HCT116 (cell line): ENCODE results near the gene LCLAT1. TPM values are rescaled to one million over a fixed set of nuclear protein-coding genes. Genes with fewer than 3 reads are reported as not detected.

ENCODE experiments used
- ATAC-seq: fragments of 200-7000 bp; cut with Tn5 transposase; 2 replicates; pipeline ENCODE4 v1.9.1; 2020; ENCODE audit warnings: mild to moderate bottlenecking, moderate library complexity
- BruUV-seq: library from RNA; stranded (reverse); fragments of 400-500 nt; replicated peaks from 2 replicates; lab custom pipeline; 2021; lab: Mats Ljungman, UMichigan
- CTCF ChIA-PET: fragments of 300-600 bp; sonication (Branson Sonifier 250); formaldehyde crosslinking; loops from one replicate; lab custom pipeline; 2021; ENCODE audit warnings: antibody characterized with exemption; lab: Charles Lee
- POLR2A ChIA-PET: fragments of 300-600, 350-600 bp; sonication (Branson Sonifier 250); formaldehyde crosslinking; loops from one replicate; lab custom pipeline; 2021; ENCODE audit warnings: antibody characterized with exemption; lab: Charles Lee
- RAD21 ChIA-PET, 2 experiments: fragments of 300-600 bp; sonication (Branson Sonifier 250); formaldehyde crosslinking; loops; one replicate each; lab custom pipeline; 2023; ENCODE audit warnings: low total read pairs in 2 of 2; ENCODE audit not compliant: uncharacterized antibody in 2 of 2, unreplicated experiment in 2 of 2, low non-redundant PET in 1 of 2; lab: Charles Lee
- DNase-seq: peaks from one replicate; pipeline ENCODE4 v3.0.0-alpha.2; 2010; ENCODE audit warnings: low read depth, low spot score
- H2AFZ ChIP-seq: fragments of 200-600 bp; shearing (Covaris generic), sonication (generic); 2 replicates; pipeline ENCODE4 v1.6.1; 2017; ENCODE audit warnings: low read depth, mixed run types, mixed read lengths, antibody characterized with exemption, low read length; ENCODE audit not compliant: poor library complexity, severe bottlenecking
- H3K27ac ChIP-seq: 2 replicates; pipeline ENCODE4 v1.5.1; 2012; ENCODE audit warnings: low read depth, low read length
- H3K27me3 ChIP-seq: fragments of 200-600 bp; sonication (generic); 2 replicates; pipeline ENCODE4 v1.6.1; 2016; ENCODE audit warnings: mixed run types, low read length, mixed read lengths; ENCODE audit not compliant: insufficient read depth
- H3K36me3 ChIP-seq, 2 experiments: fragments of 200-500 bp in 1 of 2; fragments of 200-600 bp in 1 of 2; sonication (Bioruptor generic) in 1 of 2; sonication (generic) in 1 of 2; 2 replicates each; pipeline versions ENCODE4 v1.5.1 to v1.6.1; 2014 to 2016; ENCODE audit warnings: low read length in 2 of 2, inconsistent platforms in 1 of 2, mixed read lengths in 1 of 2, mixed run types in 1 of 2; ENCODE audit not compliant: insufficient read depth in 2 of 2, control insufficient read depth in 1 of 2
- H3K4me1 ChIP-seq, 2 experiments: fragments of 200-600 bp in 1 of 2; sonication (generic) in 1 of 2; 2 replicates each; pipeline versions ENCODE4 v1.5.1 to v1.6.1; 2012 to 2017; ENCODE audit warnings: low read length in 2 of 2, inconsistent platforms in 1 of 2, mild to moderate bottlenecking in 1 of 2, mixed read lengths in 1 of 2, mixed run types in 1 of 2, moderate library complexity in 1 of 2; ENCODE audit not compliant: insufficient read depth in 2 of 2, control insufficient read depth in 1 of 2
- H3K4me2 ChIP-seq: fragments of 200-600 bp; sonication (generic); 2 replicates; pipeline ENCODE4 v1.6.1; 2017; ENCODE audit warnings: mixed run types, low read length, mixed read lengths
- H3K4me3 ChIP-seq, 2 experiments: fragments of 200-600 bp in 1 of 2; sonication (generic) in 1 of 2; replicated peaks in 1 of 2; 2 replicates each; pipeline ENCODE4 v1.5.1; 2011 to 2016; ENCODE audit warnings: low read length in 2 of 2, control low read depth in 1 of 2, low read depth in 1 of 2, mild to moderate bottlenecking in 1 of 2, mixed read lengths in 1 of 2, mixed run types in 1 of 2
- H3K79me2 ChIP-seq: fragments of 200-600 bp; sonication (generic); 2 replicates; pipeline ENCODE4 v1.6.1; 2017; ENCODE audit warnings: mild to moderate bottlenecking, mixed run types, low read length, moderate library complexity, mixed read lengths; ENCODE audit not compliant: insufficient read depth
- H3K9ac ChIP-seq: fragments of 200-600 bp; sonication (generic); 2 replicates; pipeline ENCODE4 v1.6.1; 2016; ENCODE audit warnings: low read length, mixed read lengths
- H3K9me2 ChIP-seq: fragments of 200-600 bp; sonication (generic), shearing (Covaris generic); 2 replicates; pipeline ENCODE4 v1.6.1; 2017; ENCODE audit warnings: mixed run types, mild to moderate bottlenecking, moderate library complexity; ENCODE audit not compliant: insufficient read depth
- H3K9me3 ChIP-seq, 2 experiments: fragments of 200-500 bp in 1 of 2; fragments of 200-600 bp in 1 of 2; sonication (Bioruptor generic) in 1 of 2; sonication (generic) in 1 of 2; 2 replicates each; pipeline ENCODE4 v1.6.1; 2014 to 2017; ENCODE audit warnings: low read length in 2 of 2, mixed read lengths in 2 of 2, inconsistent platforms in 1 of 2, low read depth in 1 of 2, mild to moderate bottlenecking in 1 of 2, mixed run types in 1 of 2, moderate library complexity in 1 of 2; ENCODE audit not compliant: control insufficient read depth in 1 of 2, insufficient read depth in 1 of 2
- H4K20me1 ChIP-seq: fragments of 200-600 bp; sonication (generic), shearing (Covaris generic); 2 replicates; pipeline ENCODE4 v1.6.1; 2017; ENCODE audit warnings: mixed run types, mild to moderate bottlenecking, moderate library complexity; ENCODE audit not compliant: insufficient read depth
- CEBPB ChIP-seq: IDR thresholded peaks from 2 replicates; pipeline ENCODE4 v1.6.1; 2012; ENCODE audit warnings: low read depth
- ELF1 ChIP-seq: IDR thresholded peaks from 2 replicates; pipeline ENCODE4 v1.6.1; 2012; ENCODE audit warnings: low read depth, borderline replicate concordance
- POLR2A ChIP-seq: IDR thresholded peaks from 2 replicates; pipeline ENCODE4 v1.7.0; 2011; ENCODE audit warnings: borderline replicate concordance; ENCODE audit not compliant: insufficient read depth, insufficient read length; ENCODE audit errors: extremely low read depth
- POLR2AphosphoS5 ChIP-seq: IDR thresholded peaks from 2 replicates; pipeline ENCODE4 v1.6.1; 2011; ENCODE audit warnings: mild to moderate bottlenecking, low read depth, low read length, moderate library complexity
- RAD21 ChIP-seq: IDR thresholded peaks from 2 replicates; pipeline ENCODE4 v1.6.1; 2012; ENCODE audit warnings: low read depth, mild to moderate bottlenecking
- YY1 ChIP-seq: IDR thresholded peaks from 2 replicates; pipeline ENCODE4 v1.6.1; 2011; ENCODE audit warnings: low read length, low read depth, moderate library complexity, mild to moderate bottlenecking; ENCODE audit not compliant: insufficient replicate concordance; ENCODE audit errors: extremely low read depth
- ZFX ChIP-seq: fragments of 450-650 bp; IDR thresholded peaks from 2 replicates; pipeline ENCODE4 v1.6.1; 2017
- intact Hi-C: fragments of 100-400 bp; cut with micrococcal nuclease; formaldehyde crosslinking; loops from 2 replicates; pipeline ENCODE4 v1.10.0; 2022
- total RNA-seq: library from RNA; stranded (reverse); gene quantifications from one replicate; pipeline ENCODE4 v1.2.1, GENCODE V29; 2021; ENCODE audit not compliant: unreplicated experiment
- TF ChIP-seq, protein P1 (sequence below): IDR thresholded peaks from 2 replicates; pipeline ENCODE4 v1.6.1; 2012; ENCODE audit warnings: low read depth
- TF ChIP-seq, protein P2 (sequence below): IDR thresholded peaks from 2 replicates; pipeline ENCODE4 v1.6.1; 2012

LCLAT1 gene
- total RNA-seq, 1 experiment from 2014 or later = 36.2 TPM

DNA sequence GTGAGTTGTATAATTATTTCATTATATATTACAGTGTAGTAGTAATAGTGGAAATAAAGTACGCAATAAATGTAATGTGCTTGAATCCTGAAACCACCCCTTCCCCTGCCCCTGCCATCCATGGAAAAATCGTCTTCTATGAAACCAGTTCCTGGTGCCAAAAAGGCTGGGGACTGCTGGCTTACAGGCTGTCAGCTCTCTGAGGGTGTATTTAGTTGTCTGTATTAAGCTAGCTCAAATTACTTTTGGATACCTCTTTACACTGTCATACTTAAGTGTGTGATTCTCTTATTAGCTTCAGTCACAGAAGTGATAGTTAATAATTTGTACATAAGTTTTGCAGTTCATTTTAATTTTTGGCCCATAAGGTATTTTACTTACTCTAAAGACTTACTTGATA lies 29.6 kb downstream of the LCLAT1 start:
- DNase-seq = no peak
- Histone ChIP-seq H4K20me1 (peaks cover 14% of the 10 kb centered on the region; the same call in 1 of the 2 replicates), H3K27me3 (no peaks in the 10 kb centered on the region)
- POLR2A ChIA-PET = no interaction called here
- TF ChIP-seq ZFX (no peak), ELF1 (no peak), CEBPB (no peak), RAD21 (no peak), YY1 (no peak), POLR2AphosphoS5 (no peak), POLR2A (no peak)
- TF ChIP-seq, protein P1, sequence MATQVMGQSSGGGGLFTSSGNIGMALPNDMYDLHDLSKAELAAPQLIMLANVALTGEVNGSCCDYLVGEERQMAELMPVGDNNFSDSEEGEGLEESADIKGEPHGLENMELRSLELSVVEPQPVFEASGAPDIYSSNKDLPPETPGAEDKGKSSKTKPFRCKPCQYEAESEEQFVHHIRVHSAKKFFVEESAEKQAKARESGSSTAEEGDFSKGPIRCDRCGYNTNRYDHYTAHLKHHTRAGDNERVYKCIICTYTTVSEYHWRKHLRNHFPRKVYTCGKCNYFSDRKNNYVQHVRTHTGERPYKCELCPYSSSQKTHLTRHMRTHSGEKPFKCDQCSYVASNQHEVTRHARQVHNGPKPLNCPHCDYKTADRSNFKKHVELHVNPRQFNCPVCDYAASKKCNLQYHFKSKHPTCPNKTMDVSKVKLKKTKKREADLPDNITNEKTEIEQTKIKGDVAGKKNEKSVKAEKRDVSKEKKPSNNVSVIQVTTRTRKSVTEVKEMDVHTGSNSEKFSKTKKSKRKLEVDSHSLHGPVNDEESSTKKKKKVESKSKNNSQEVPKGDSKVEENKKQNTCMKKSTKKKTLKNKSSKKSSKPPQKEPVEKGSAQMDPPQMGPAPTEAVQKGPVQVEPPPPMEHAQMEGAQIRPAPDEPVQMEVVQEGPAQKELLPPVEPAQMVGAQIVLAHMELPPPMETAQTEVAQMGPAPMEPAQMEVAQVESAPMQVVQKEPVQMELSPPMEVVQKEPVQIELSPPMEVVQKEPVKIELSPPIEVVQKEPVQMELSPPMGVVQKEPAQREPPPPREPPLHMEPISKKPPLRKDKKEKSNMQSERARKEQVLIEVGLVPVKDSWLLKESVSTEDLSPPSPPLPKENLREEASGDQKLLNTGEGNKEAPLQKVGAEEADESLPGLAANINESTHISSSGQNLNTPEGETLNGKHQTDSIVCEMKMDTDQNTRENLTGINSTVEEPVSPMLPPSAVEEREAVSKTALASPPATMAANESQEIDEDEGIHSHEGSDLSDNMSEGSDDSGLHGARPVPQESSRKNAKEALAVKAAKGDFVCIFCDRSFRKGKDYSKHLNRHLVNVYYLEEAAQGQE = no peak
- TF ChIP-seq, protein P2, sequence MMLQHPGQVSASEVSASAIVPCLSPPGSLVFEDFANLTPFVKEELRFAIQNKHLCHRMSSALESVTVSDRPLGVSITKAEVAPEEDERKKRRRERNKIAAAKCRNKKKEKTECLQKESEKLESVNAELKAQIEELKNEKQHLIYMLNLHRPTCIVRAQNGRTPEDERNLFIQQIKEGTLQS = no peak
- TF ChIP-seq, all 23 proteins: peak for 0
- ChIA-PET CTCF (interaction anchor here (1.2 kb wide), 1 partner anchor 235 kb away, joined by 3 read pairs; no protein-coding TSS in a partner anchor), RAD21 (no interaction called here)
- H3K9ac ChIP-seq = no peak overlapping the region
- no peak overlapping the region for H3K27ac ChIP-seq
- no TSS peak for BruUV-seq
- H3K9me3 ChIP-seq = no peaks in the 10 kb centered on the region
- H3K36me3 ChIP-seq = no peaks in the 10 kb centered on the region
- H3K4me1 ChIP-seq = no peaks in the 10 kb centered on the region
- H2AFZ ChIP-seq = no peak overlapping the region
- peaks cover 92% of the 10 kb centered on the region for H3K79me2 ChIP-seq
- no peak for ATAC-seq
- H3K4me2 ChIP-seq = no peak overlapping the region
- no peak overlapping the region for H3K4me3 ChIP-seq
- intact Hi-C loops = no loop called here
- no peaks in the 10 kb centered on the region for H3K9me2 ChIP-seq
